Left renal cortex interstitium (tissue), 4 donors: ENCODE data around the gene AREL1. TPM values are rescaled to one million over a fixed set of nuclear protein-coding genes. Genes with fewer than 3 reads are reported as not detected.
A peak's percentile ranks its signal among the peaks of the same experiment; 100 is the strongest.

Experiments used
- DNase-seq, 4 donors: peaks; one replicate each; pipeline ENCODE4 v3.0.0-alpha.2; 2013; ENCODE audit warnings: low read depth in 4 of 4, low spot score in 2 of 4, missing footprints in 1 of 4
- polyA plus RNA-seq, 4 donors: library from polyadenylated mRNA; unstranded; fragments of 120-200 nt; gene quantifications; one replicate each; pipeline ENCODE4 v1.2.1, GENCODE V29; 2013; ENCODE audit not compliant: insufficient read length in 4 of 4

AREL1 gene
- polyA plus RNA-seq, 4 donors: 33.5 to 38.0 (median 35.0) TPM

DNA sequence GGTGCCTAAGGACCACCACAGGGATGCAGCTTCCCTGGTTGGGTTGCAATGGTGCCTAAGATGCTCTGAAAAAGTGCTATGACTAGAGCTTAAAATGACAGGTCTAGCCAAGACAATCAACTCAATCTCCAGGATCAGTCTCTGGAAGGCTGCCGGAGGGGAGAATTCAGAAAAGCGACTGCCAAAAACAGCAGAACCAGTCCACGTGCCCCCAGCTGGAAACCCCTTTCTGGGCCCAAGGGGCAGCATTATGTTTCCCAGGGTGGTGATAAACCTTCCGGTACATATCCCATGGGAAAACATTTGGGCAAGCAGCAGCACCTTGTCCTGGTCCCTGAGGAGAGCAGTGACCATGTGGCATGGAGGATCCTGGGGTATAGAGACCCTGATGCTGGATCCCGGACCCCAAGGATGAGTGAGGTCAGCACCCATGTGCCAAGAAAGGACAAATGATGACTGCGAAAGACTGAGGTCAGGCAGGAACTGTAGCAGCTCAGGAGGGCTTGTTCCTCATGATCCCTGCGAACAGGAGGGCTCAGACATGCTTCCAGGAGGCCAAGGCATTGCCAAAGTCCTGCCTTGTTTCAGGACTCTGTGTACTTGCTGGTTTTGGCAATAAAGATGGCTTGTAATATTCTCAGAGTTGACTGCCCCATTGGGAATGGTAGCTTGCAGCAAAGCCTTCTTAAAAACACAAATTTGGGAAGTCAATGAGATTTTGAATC, 51.0 kb downstream of the AREL1 start:
- DNase-seq: no peak

DNA sequence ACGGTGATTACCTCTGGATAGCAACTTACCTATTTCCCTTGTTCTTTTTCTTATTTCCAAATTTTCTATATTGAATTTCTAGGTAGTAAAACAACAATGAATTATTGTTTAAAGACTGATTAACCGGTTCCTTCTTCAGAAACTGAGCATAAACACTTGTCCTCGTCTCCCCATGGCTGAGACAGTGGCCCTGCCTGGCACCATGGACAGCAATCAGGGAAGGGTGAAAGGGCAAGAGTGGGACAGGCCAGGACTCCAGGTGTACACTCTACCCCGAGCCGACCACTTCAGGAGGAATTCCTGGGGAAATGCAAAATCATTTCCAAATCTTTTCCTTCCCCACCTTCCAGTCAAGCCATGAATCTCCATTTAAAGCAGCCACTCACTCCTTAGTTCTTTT, 52.0 kb downstream of the AREL1 start:
- DNase-seq: no peak

DNA sequence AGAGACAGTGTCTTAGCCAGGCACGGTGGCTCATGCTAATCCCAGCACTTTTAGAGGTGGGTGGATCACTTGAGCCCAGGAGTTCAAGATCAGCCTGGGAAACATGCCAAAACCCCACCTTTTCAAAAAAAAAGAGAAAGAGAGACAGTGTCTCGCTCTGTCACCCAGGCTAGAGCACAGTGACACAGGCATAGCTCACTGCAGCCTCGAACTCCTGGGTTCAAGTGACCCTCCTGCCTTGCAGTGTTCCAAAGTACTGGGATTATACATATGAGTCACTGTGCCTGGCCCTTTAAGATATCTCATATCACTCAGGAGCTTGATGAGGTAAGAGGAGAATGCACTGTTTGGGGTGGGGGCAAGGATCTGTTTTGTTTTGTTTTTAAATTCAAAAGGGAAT, 52.7 kb downstream of the AREL1 start:
- DNase-seq: no peak

DNA sequence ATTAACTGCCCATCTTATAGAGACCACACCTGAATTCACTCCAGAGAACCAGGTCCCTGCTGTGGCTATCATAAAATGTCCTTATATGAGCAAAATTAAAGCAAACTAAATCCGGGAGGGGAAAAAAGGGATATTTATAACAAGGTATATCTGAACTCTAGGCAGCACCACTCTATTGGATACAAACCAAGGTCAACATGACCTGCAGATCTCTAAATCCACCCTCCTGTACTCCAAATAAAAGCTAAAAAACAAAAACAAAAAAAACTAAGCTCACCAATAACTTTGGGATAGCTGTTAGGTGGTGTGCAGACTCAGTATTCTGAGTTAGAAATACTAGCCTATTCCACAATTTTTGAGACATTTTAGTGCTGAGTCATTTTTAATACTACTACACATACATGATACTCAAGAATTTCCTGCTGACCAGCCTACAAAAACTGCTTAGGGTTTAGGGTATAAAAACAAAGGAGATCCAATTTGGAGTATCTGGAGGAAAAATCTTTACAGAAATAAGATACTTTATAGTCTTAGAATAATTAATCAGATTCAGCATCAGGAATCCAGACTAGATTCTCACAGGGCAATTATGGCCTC, 54.2 kb downstream of the AREL1 start:
- no peak for DNase-seq

DNA sequence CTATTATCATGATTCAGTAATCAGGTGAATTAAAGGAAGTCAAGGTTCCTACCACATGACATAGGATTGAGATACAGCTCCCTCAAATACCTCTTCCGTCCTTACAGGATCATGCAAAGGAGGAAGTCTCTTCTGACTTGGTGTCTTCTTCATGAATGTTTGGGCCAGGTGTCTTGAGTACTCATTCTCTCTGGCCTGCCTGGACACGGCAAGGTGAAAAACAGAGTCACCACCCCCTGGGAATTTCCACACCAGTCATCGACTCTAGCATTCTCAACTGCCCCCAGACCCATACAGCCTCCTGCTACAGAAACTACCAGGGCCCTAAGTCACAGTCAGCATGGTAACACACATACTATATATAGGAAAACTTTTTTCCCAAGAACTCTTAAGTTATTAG, 55.9 kb downstream of the AREL1 start:
- no peak for DNase-seq

DNA sequence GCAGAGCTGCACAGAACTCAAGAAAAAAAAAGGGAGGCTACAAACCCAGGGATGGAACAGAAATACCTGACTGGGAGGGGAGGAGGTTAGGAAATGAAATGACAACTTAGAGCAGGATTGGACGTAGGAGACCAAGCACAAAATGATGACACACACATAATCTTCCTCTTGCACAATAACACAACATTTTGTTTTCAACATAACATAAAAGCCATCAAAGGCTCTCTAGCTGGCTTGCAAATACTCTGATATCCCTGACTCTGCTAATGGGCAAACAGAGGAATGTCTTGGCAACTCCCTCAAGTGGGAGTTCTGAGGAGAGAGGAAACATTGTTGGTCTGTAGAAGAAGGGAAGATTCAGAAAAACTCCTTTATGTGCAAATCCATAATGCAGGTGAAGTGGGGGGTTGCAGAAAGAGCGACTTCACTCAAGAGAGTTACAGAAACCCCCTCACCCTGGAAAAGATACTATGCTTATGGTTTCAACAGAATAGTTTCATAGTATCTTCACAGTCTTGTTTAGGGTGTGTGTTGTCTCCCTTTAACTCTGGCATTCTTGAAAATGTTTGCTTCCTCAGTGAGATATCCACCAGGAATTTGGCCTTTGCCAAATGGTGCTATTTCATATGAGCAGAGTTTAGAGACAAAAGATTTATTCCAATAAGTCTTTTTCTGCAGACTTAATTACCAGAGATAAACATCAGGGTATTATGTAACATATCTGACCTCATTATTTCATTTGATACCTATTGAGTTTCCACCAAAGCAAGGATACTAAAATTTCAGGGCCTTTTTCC, 57.1 kb downstream of the AREL1 start:
- DNase-seq: no peak

DNA sequence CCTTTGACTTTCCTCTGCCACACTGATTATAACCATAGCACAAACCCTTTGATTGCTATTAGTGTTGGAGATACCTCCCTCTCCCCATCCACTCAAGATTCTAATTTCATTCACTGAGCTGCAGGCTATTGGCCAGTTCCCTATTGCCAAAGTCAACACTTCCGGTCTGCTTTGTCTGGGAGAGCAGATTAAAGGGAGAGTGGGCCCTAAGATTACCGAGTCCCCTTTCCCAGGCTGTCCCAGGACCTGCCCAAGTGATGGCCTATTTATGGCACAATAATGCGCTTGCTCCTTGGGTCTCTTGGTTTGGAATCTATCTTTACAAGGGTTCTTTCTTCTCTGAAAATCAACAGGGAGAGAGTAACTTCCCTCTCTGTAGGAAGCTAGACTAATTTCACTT, 57.9 kb downstream of the AREL1 start:
- DNase-seq: no peak

DNA sequence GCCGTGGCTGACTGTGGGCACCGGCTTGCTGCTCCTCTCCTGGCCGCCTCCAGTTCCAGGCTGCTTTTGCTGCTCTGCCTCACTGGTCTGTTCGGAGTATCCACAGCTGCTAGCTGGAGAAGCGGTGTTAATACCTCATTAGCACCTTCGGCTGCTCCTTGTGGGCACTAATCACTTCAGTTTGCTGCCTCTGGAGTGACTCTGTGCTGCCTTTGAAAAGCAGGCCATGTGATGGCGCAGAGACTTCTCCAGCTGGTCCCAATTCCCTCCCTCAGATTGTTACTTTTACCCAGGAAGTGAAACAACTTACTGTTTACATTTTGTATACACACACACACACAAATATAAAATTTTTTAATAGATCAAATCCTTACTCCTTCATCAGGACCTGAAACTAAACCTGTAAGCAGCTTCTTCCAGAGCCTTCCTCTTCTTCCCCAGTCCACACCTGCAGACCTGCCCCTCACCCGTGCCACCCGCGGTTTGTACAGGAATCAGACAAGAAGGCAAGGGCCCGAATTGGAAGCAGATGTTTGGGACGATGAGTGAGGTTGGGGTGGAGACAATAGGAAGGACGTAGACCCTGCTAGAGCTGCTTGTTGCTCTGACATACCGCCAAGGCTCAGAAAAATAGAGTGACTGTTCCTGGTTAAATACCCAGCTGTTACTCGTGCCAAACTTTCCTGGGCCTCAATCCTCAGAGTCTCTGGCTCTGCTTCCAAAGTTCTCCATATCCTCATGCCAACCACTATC, 59.3 kb downstream of the AREL1 start:
- no peak for DNase-seq

DNA sequence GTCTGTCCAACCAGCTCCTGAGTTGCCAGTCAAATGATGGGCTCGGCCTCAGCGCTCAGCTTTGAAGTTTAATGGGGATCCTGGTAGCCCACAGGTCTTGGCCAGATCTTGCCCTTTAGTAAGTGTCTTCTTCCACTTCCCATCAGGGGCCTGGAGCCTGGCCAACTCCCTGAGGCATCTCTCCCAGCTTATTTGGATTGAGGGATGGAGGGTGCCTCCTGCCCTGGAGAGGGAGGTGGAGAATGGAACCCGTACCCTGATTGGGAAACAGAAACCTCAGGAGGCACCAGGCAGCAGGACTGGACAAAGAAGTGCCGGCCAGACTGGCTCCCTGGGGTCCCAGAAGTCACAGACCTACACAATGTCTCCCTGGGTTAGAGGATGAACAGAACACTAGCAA, 60.3 kb downstream of the AREL1 start:
- DNase-seq: no peak

DNA sequence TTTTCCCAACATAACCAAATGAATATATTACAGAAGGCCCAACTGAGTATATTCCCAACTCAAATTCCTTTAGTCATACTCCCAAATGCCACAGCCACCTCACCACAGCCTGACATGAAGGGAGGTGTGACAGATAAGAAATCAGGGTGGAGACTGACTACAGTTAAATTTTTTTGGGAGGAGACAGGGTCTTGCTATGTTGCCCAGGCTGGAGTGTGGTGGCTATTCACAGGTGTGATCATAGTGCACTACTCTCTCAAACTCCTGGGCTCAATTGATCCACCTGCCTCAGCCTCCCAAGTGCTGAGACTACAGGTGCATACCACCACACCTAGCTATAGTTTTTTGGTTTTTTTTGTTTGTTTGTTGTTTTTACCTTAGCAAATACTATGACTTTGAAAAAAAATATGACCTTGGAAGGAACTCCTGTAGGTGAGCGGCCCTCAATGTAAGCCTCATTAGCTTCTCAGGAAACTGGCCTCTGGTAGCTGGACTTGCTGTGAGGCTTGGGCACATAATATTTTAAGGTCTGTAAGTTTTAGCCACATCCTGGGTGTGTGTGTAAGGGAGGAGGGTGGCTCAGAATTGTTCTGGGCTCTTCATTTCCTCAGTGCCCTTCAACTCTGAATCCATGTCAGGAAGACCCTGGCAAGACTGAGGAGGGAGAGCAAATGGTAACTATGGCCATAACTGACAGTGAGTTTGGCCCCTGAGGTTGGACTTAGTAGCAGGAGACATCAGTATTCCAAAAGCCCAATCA, 61.8 kb downstream of the AREL1 start:
- DNase-seq: no peak

DNA sequence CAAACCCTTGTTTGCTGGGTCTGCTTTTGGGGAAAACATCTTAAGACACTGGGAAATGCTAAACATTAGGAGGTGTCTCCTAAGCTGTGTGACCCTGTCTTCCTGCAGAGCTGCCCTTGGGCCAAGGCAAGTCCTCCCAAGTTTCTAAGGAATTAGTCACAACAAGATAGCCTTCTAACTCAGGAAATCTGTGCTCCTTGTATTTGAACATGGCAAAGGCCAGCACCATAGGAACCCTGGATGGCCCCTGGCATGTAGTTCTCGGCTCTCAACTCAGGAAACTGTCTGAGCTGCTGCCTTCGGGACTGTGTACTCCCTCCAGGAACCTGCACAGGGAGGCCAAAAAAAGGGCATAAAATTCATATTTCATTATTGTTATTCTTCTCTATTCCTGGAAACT, 63.2 kb downstream of the AREL1 start:
- no peak for DNase-seq

DNA sequence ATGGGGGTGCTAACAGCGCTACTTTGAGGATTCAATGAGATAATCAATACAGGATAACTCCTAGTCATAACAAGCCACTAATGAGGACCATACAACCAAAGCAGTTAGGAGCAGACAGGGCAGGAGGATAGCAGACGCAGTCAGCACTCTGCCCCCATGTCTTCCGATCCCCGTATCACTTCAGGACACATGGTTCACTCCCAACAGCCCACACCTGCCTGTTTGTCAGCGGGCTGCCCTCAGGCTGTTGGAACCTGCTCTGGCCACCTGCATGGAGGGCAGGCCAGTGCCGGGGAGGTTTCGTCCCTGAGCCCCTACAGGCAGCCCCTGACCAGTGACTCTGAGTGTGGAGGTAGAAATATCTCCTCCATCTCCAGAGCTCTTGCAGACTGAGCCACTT, 63.7 kb downstream of the AREL1 start:
- no peak for DNase-seq

DNA sequence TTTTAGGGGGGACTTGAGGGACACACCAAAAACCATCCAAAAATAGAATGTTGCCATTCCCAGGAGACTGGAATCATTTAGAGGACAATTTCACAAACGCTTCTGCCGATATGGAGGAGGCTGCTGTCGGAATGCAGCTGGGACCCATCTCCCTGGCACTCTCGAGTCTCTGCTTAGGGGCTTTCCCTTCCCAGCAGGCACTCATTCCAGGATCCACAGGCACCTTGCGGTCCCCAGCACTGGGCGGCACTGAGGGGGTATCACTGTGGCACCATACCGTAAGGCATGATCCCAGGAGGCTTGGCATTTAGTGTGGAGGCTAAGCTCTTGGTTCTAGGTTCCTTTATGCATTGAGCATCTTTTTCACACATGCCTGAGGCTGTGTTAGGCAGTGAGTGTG, 64.3 kb downstream of the AREL1 start:
- no peak for DNase-seq

DNA sequence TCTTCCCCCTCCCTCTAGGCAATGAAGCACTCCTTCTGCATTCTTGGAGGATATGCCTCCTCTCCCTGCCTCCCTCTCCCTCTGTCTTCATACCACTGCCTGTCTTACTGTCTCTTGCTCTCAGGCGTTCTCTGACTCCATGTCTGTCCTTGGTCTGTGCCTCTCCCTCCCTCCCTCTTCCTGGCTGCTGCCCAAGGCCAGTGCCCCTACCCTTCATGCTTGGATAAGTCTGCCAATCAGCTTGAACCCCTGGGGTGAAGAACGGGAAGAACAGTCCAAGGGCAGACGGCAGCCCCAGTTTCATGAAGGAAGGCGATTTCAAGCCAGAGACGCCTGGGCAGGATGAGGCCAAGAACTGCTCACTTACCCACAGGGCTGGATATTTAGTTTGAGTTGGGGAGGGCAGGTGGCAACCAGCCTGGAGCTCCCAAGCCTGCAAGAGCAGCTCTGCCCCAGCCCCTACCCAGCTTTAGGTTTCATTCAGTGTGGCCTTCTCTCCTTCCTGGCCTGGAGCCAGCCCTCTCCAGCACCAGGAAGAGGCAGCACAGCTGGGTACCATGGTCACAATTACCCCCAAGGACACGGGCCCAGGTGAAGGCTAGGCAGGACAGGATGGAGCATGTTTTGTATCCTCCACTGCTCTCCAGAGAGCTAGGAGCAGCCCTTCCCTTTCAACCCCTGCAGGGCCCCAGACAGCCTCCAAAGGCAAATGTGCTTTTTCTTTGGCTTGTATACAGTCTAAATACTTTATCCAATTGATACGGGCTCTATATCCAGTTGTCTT, 65.0 kb downstream of the AREL1 start:
- DNase-seq: no peak

DNA sequence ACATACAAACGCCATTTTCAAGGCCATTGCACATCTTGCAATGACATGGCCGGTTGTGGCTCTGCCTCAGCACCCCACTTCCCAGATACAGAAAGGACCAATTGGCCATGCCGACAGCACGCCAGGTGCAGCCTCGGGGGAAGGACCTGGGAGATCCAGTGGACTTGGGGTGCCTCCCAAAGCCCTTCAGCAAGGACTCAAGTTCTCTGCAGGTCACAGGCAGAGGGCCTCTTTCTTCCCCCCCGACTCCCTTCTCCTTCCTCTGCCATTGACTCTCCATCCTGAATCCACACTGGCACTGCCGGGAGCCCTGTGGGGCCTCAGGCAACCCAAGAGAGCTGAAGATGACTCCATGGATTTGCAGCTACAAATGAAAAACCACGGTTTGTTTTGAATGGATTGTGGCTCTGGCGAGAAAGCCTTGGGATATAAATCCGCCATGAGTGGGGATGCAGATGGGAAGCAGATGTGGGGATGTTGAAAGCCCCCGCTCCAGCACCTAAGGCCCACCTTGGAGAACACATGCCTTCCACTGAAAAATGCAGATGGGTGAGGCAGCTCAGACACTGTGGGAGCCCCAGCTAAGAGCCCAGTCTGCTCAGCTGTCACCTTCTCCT, 65.7 kb downstream of the AREL1 start:
- no peak for DNase-seq

DNA sequence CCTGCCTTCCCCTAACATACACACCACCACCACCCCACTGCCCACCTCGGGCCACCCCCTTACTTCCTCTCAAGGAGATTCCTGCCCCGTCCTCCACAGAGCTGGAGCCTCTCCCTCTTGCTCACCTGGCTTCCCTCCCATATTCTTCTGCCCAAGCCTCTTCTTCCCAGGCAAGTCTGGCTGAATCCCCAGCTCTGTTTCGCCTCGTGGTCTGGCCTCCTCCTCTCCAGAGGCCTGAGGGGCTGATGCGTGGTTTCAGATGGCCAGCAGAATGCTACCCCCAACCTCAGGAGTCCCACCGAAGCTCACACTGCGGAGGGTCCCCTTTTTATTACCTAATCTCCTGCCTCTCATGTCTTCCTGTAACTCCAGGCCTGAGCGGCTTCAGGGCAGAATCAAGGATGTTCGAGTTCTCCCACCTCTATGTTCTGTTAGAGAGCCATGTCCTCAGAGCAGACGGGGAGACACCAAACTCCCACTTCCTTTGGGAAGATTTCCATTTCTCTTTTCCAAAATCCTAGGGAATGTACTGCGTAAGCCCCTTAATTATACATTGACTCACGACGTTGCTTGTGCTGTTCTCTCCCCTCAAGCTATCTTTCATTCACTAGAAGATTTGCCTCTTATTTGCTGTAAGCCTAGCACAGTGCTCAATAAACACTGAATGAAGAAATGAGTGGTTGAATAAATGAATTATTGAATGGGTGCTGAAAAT, 67.0 kb downstream of the AREL1 start:
- DNase-seq: no peak

DNA sequence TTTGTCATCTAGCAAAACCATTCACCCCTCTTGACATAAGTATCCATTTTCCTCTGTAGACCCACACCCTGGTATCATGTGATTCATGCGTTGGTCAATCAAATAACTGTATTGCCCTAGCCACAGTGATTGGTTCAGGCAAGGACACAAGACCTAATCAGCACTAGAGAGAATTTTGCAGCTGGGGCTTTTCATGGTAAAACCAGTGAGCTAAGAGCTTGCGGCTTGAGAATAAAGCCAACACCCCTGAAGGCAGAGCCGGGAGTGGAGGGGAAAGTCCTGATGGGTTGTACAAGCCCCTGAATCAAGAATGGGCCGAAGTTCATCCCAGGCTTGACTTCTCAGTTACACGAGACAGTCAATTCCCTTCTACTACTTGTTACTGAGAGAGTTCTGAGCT, 67.6 kb downstream of the AREL1 start:
- no peak for DNase-seq

DNA sequence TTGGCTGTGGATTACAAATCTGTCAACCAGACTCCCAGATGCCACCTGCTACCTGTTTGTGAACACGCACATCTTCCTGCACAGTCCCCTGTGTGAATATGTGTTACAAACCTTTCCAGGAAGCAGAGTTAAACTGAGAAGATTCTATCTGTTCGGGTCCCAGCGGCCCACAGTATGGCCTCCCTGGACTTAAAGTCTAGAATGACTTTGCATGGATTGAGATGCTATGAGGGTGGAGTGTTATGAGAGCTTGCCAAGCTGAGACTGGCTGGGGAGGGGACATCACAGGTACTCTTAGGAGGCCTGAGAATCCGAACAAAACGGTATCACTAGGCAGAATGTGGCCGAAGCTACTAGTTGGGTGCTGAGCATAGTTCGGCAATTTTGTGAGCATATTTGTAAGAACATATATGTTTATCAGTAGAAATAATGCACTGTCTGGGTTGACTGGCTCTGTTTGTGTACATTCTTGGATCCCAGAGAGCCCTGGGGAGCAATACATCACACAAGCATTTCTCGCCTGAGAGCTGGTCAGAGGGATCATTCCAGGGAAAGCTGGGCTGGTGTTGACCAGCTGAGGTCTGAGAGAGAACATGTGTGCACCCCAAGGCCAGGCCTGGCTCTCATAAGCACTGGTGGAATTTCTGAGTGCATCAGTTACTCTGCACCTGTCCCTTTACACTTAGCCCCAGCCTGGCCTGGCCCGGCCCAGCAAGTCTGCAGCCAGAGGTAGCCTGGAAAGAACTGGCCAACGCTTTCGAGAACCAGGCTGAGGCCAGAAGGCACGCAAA, 71.1 kb downstream of the AREL1 start:
- DNase-seq: peak in 1 of 4 donors; percentile 13
